Activated naive CD8-positive, alpha-beta T cell treated with anti-CD3 and anti-CD28 coated beads, Interleukin-2, amount 50 U/mL, for 16 hours (primary cell): ENCODE results near the gene ACTG1.
A peak's percentile ranks its signal among the peaks of the same experiment; 100 is the strongest.

Experiments used
- DNase-seq: peaks from one replicate; pipeline ENCODE4 v3.0.0-alpha.2; 2020; ENCODE audit warnings: low read depth, low spot score

Gene ACTG1

GRCh38 chr17:81518113-81518784 is 5.7 kb upstream of the ACTG1 start:
- DNase-seq, result no peak

GRCh38 chr17:81517339-81518112 is 4.9 kb upstream of the ACTG1 start:
- no peak for DNase-seq

- DNase-seq, result no peak
Measured at GRCh38 chr17:81517009-81517338, 4.4 kb upstream of the ACTG1 start.

- DNase-seq, result no peak
Measured at GRCh38 chr17:81516439-81516838, 3.8 kb upstream of the ACTG1 start.

GRCh38 chr17:81515530-81516041 is 3.0 kb upstream of the ACTG1 start:
- DNase-seq, result no peak

- DNase-seq, result peak; percentile 29
Measured at GRCh38 chr17:81514739-81515529, 2.3 kb upstream of the ACTG1 start.

GRCh38 chr17:81514489-81514738 is 1.8 kb upstream of the ACTG1 start:
- no peak for DNase-seq

- no peak for DNase-seq
Measured at GRCh38 chr17:81513753-81514488, 1.3 kb upstream of the ACTG1 start.

- DNase-seq, result peak; percentile 29
Measured at GRCh38 chr17:81513372-81513752, 763 bp upstream of the ACTG1 start.

GRCh38 chr17:81511804-81512561 is 616 bp downstream of the ACTG1 start:
- no peak for DNase-seq

GRCh38 chr17:81511554-81511803 is 1.1 kb downstream of the ACTG1 start:
- DNase-seq, result no peak

GRCh38 chr17:81510785-81511553 is 1.6 kb downstream of the ACTG1 start:
- DNase-seq, result no peak

- no peak for DNase-seq
Measured at GRCh38 chr17:81509972-81510784, 2.4 kb downstream of the ACTG1 start.

- no peak for DNase-seq
Measured at GRCh38 chr17:81509207-81509971, 3.2 kb downstream of the ACTG1 start.

GRCh38 chr17:81508639-81509206 is 3.9 kb downstream of the ACTG1 start:
- no peak for DNase-seq

GRCh38 chr17:81503619-81504018 is 9.0 kb downstream of the ACTG1 start:
- no peak for DNase-seq

GRCh38 chr17:81502471-81503017 is 10.1 kb downstream of the ACTG1 start:
- no peak for DNase-seq

GRCh38 chr17:81500047-81500446 is 12.6 kb downstream of the ACTG1 start:
- no peak for DNase-seq

GRCh38 chr17:81499601-81499970 is 13.0 kb downstream of the ACTG1 start:
- DNase-seq, result no peak
